GM06990 (cell line): ENCODE data around the gene BGN.

Experiments used
- DNase-seq: peaks from one replicate; pipeline ENCODE4 v3.0.0-alpha.2; 2011; ENCODE audit not compliant: insufficient read length; ENCODE audit errors: extremely low read depth
- H3K27me3 ChIP-seq: replicated peaks from 2 replicates; pipeline ENCODE4 v1.6.0; 2011; ENCODE audit warnings: low read length; ENCODE audit not compliant: control insufficient read depth, insufficient read depth
- H3K36me3 ChIP-seq: 2 replicates; pipeline ENCODE4 v1.5.1; 2011; ENCODE audit warnings: low read length; ENCODE audit not compliant: control insufficient read depth, insufficient read depth
- H3K4me3 ChIP-seq: replicated peaks from 2 replicates; pipeline ENCODE4 v1.5.1; 2011; ENCODE audit warnings: low read depth, mild to moderate bottlenecking, control low read depth, low read length
- CTCF ChIP-seq: IDR thresholded peaks from 2 replicates; pipeline ENCODE4 v1.5.1; 2011; ENCODE audit warnings: low read length, control low read depth, mild to moderate bottlenecking, inconsistent platforms; ENCODE audit not compliant: insufficient read depth, poor library complexity, severe bottlenecking

BGN gene

GRCh38 chrX:153447581-153447960 lies 47.2 kb upstream of the BGN start:
- no peaks in the 10 kb centered on the region for H3K27me3 ChIP-seq
- TF ChIP-seq CTCF = no peak
- no peaks in the 10 kb centered on the region for H3K36me3 ChIP-seq
- DNase-seq = no peak
- no peak overlapping the region for H3K4me3 ChIP-seq

- Histone ChIP-seq H3K36me3 (no peaks in the 10 kb centered on the region), H3K4me3 (no peak overlapping the region), H3K27me3 (no peaks in the 10 kb centered on the region)
- TF ChIP-seq CTCF = no peak
- no peak for DNase-seq
These were observed 46.0 kb upstream of the BGN start for GRCh38 chrX:153448556-153449367.

- DNase-seq = no peak
- TF ChIP-seq CTCF = no peak
- no peak overlapping the region for H3K4me3 ChIP-seq
- no peaks in the 10 kb centered on the region for H3K27me3 ChIP-seq
- H3K36me3 ChIP-seq = no peaks in the 10 kb centered on the region
These were observed 45.2 kb upstream of the BGN start for GRCh38 chrX:153449368-153450113.

GRCh38 chrX:153450114-153450948 lies 44.4 kb upstream of the BGN start:
- H3K36me3 ChIP-seq = peaks cover 2% of the 10 kb centered on the region; the same call in 1 of the 2 replicates
- TF ChIP-seq CTCF = no peak
- no peak for DNase-seq
- H3K4me3 ChIP-seq = no peak overlapping the region
- H3K27me3 ChIP-seq = no peaks in the 10 kb centered on the region

GRCh38 chrX:153450949-153451277 lies 43.9 kb upstream of the BGN start:
- H3K4me3 ChIP-seq = no peak overlapping the region
- no peak for TF ChIP-seq CTCF
- H3K36me3 ChIP-seq = peaks cover 2% of the 10 kb centered on the region; the same call in 1 of the 2 replicates
- no peak for DNase-seq
- no peaks in the 10 kb centered on the region for H3K27me3 ChIP-seq
